ENCODE data around the gene ATG16L2.

ATG16L2 gene

GRCh38 chr11:72793425-72794367 is 20.5 kb upstream of the ATG16L2 start, which contains the start of gene STARD10:
STARD10 (minus strand) TSS chr11:72794047; CDS start chr11:72781181, 12,866 bp downstream.
- no peaks in the 10 kb centered on the region for H3K27me3 ChIP-seq (ENCODE audit: control insufficient read depth in 1 of 2, insufficient read depth in 1 of 2, low read length in 2 of 2)
- H3K79me1 ChIP-seq (replicated peaks; ENCODE audit: low read length, poor library complexity, severe bottlenecking) = no peaks in the 10 kb centered on the region
- peak; percentile 95 for DNase-seq
- peak within 1 kb of the TSS in 1 of 2 experiments; percentile 92 for H3K4ac ChIP-seq (ENCODE audit: low read depth in 1 of 2, low read length in 2 of 2)
- peak within 1 kb of the TSS in 1 of 2 experiments; percentile 83 for H3K23ac ChIP-seq (ENCODE audit: low read length in 2 of 2)
- no peak within 1 kb of the TSS for H2BK15ac ChIP-seq (ENCODE audit: low read depth, poor library complexity, severe bottlenecking)
- H3K9me3 ChIP-seq (ENCODE audit: control insufficient read depth, low read length) = no peaks in the 10 kb centered on the region
- peak within 1 kb of the TSS; percentile 89 for H2AFZ ChIP-seq (ENCODE audit: low read depth, low read length)
- peak within 1 kb of the TSS; percentile 93 for H3K18ac ChIP-seq (ENCODE audit: low read depth in 1 of 2, low read length in 2 of 2)
- no peaks in the 10 kb centered on the region for H3K36me3 ChIP-seq (ENCODE audit: control insufficient read depth in 1 of 2, insufficient read depth in 2 of 2, low read depth in 1 of 2, low read length in 2 of 2)
- H2AK5ac ChIP-seq (ENCODE audit: low read length, severe bottlenecking) = peak within 1 kb of the TSS; percentile 76
- peak within 1 kb of the TSS; percentile 65 for H3K4me2 ChIP-seq (ENCODE audit: low read length, poor library complexity, severe bottlenecking)
- H3K27ac ChIP-seq (ENCODE audit: low read length, poor library complexity, severe bottlenecking) = peak within 1 kb of the TSS; percentile 89
- peak within 1 kb of the TSS in 1 of 2 experiments; percentile 89 for H3K14ac ChIP-seq (ENCODE audit: low read length in 2 of 2)
- peak within 1 kb of the TSS; percentile 86 for H3K9ac ChIP-seq (ENCODE audit: low read length)
- 2% methylated on average over 55 of the region's 55 CpGs for WGBS
- H4K91ac ChIP-seq (ENCODE audit: low read length) = peak within 1 kb of the TSS; percentile 77
- peaks cover 22% of the 10 kb centered on the region for H3K4me1 ChIP-seq (ENCODE audit: control insufficient read depth, insufficient read depth, low read depth, low read length)
- peak within 1 kb of the TSS; percentile 94 for H4K8ac ChIP-seq (ENCODE audit: low read length)
- peak within 1 kb of the TSS; percentile 92 for H2BK5ac ChIP-seq (ENCODE audit: low read depth, low read length, poor library complexity, severe bottlenecking)
- peak within 1 kb of the TSS; percentile 54 for H2BK120ac ChIP-seq (ENCODE audit: low read depth, low read length)
- H2BK12ac ChIP-seq (ENCODE audit: low read length in 2 of 2) = peak within 1 kb of the TSS; percentile 29 to 95
- peak within 1 kb of the TSS; percentile 78 to 87 for H3K4me3 ChIP-seq (ENCODE audit: insufficient read depth in 1 of 2, low read depth in 1 of 2, low read length in 2 of 2)

- no peak for DNase-seq
- Histone ChIP-seq H3K9me3 (ENCODE audit: control insufficient read depth, low read length) (no peaks in the 10 kb centered on the region), H3K27ac (ENCODE audit: low read length, poor library complexity, severe bottlenecking) (no peak overlapping the region), H2AK5ac (ENCODE audit: low read length, severe bottlenecking) (peak overlapping the region; percentile 21), H4K8ac (ENCODE audit: low read length) (peak overlapping the region; percentile 14), H3K9ac (ENCODE audit: low read length) (no peak overlapping the region), H3K18ac (ENCODE audit: low read depth in 1 of 2, low read length in 2 of 2) (no peak overlapping the region), H2BK5ac (ENCODE audit: low read depth, low read length, poor library complexity, severe bottlenecking) (no peak overlapping the region), H3K4me2 (ENCODE audit: low read length, poor library complexity, severe bottlenecking) (no peak overlapping the region), H2AFZ (ENCODE audit: low read depth, low read length) (no peak overlapping the region), H3K23ac (ENCODE audit: low read length in 2 of 2) (no peak overlapping the region), H3K27me3 (ENCODE audit: control insufficient read depth in 1 of 2, insufficient read depth in 1 of 2, low read length in 2 of 2) (no peaks in the 10 kb centered on the region), H3K79me1 (replicated peaks; ENCODE audit: low read length, poor library complexity, severe bottlenecking) (no peaks in the 10 kb centered on the region), H2BK15ac (ENCODE audit: low read depth, poor library complexity, severe bottlenecking) (peak overlapping the region; percentile 4), H3K36me3 (ENCODE audit: control insufficient read depth in 1 of 2, insufficient read depth in 2 of 2, low read depth in 1 of 2, low read length in 2 of 2) (no peaks in the 10 kb centered on the region), H3K4me1 (ENCODE audit: control insufficient read depth, insufficient read depth, low read depth, low read length) (peaks cover 2% of the 10 kb centered on the region), H2BK120ac (ENCODE audit: low read depth, low read length) (no peak overlapping the region), H3K4me3 (ENCODE audit: insufficient read depth in 1 of 2, low read depth in 1 of 2, low read length in 2 of 2) (no peak overlapping the region), H4K91ac (ENCODE audit: low read length) (no peak overlapping the region), H2BK12ac (ENCODE audit: low read length in 2 of 2) (no peak overlapping the region), H3K4ac (ENCODE audit: low read depth in 1 of 2, low read length in 2 of 2) (no peak overlapping the region), H3K14ac (ENCODE audit: low read length in 2 of 2) (no peak overlapping the region)
- 56% methylated on average over 2 of the region's 4 CpGs for WGBS
Observed at GRCh38 chr11:72798361-72798760, 15.8 kb upstream of the ATG16L2 start.

GRCh38 chr11:72799441-72799840 is 14.8 kb upstream of the ATG16L2 start:
- WGBS = 89% methylated on average over 4 of the region's 4 CpGs
- H3K9ac ChIP-seq (ENCODE audit: low read length) = no peak overlapping the region
- no peak overlapping the region for H3K23ac ChIP-seq (ENCODE audit: low read length in 2 of 2)
- no peak overlapping the region for H4K91ac ChIP-seq (ENCODE audit: low read length)
- no peaks in the 10 kb centered on the region for H3K27me3 ChIP-seq (ENCODE audit: control insufficient read depth in 1 of 2, insufficient read depth in 1 of 2, low read length in 2 of 2)
- H3K14ac ChIP-seq (ENCODE audit: low read length in 2 of 2) = no peak overlapping the region
- no peak overlapping the region for H2BK15ac ChIP-seq (ENCODE audit: low read depth, poor library complexity, severe bottlenecking)
- H3K27ac ChIP-seq (ENCODE audit: low read length, poor library complexity, severe bottlenecking) = no peak overlapping the region
- H3K36me3 ChIP-seq (ENCODE audit: control insufficient read depth in 1 of 2, insufficient read depth in 2 of 2, low read depth in 1 of 2, low read length in 2 of 2) = no peaks in the 10 kb centered on the region
- no peak overlapping the region for H2BK120ac ChIP-seq (ENCODE audit: low read depth, low read length)
- H3K18ac ChIP-seq (ENCODE audit: low read depth in 1 of 2, low read length in 2 of 2) = no peak overlapping the region
- no peak overlapping the region for H3K4me3 ChIP-seq (ENCODE audit: insufficient read depth in 1 of 2, low read depth in 1 of 2, low read length in 2 of 2)
- H2BK12ac ChIP-seq (ENCODE audit: low read length in 2 of 2) = no peak overlapping the region
- no peaks in the 10 kb centered on the region for H3K79me1 ChIP-seq (replicated peaks; ENCODE audit: low read length, poor library complexity, severe bottlenecking)
- no peaks in the 10 kb centered on the region for H3K9me3 ChIP-seq (ENCODE audit: control insufficient read depth, low read length)
- no peak for DNase-seq
- H3K4me2 ChIP-seq (ENCODE audit: low read length, poor library complexity, severe bottlenecking) = no peak overlapping the region
- H3K4ac ChIP-seq (ENCODE audit: low read depth in 1 of 2, low read length in 2 of 2) = no peak overlapping the region
- H4K8ac ChIP-seq (ENCODE audit: low read length) = no peak overlapping the region
- no peak overlapping the region for H2BK5ac ChIP-seq (ENCODE audit: low read depth, low read length, poor library complexity, severe bottlenecking)
- H3K4me1 ChIP-seq (ENCODE audit: control insufficient read depth, insufficient read depth, low read depth, low read length) = no peaks in the 10 kb centered on the region
- H2AFZ ChIP-seq (ENCODE audit: low read depth, low read length) = no peak overlapping the region
- no peak overlapping the region for H2AK5ac ChIP-seq (ENCODE audit: low read length, severe bottlenecking)

- Histone ChIP-seq H3K9me3 (ENCODE audit: control insufficient read depth, low read length) (no peaks in the 10 kb centered on the region), H3K4me2 (ENCODE audit: low read length, poor library complexity, severe bottlenecking) (no peak overlapping the region), H2AK5ac (ENCODE audit: low read length, severe bottlenecking) (no peak overlapping the region), H4K8ac (ENCODE audit: low read length) (no peak overlapping the region), H3K36me3 (ENCODE audit: control insufficient read depth in 1 of 2, insufficient read depth in 2 of 2, low read depth in 1 of 2, low read length in 2 of 2) (no peaks in the 10 kb centered on the region), H3K27ac (ENCODE audit: low read length, poor library complexity, severe bottlenecking) (no peak overlapping the region), H2AFZ (ENCODE audit: low read depth, low read length) (no peak overlapping the region), H3K9ac (ENCODE audit: low read length) (no peak overlapping the region), H3K27me3 (ENCODE audit: control insufficient read depth in 1 of 2, insufficient read depth in 1 of 2, low read length in 2 of 2) (no peaks in the 10 kb centered on the region), H3K4me1 (ENCODE audit: control insufficient read depth, insufficient read depth, low read depth, low read length) (no peaks in the 10 kb centered on the region), H3K79me1 (replicated peaks; ENCODE audit: low read length, poor library complexity, severe bottlenecking) (no peaks in the 10 kb centered on the region), H4K91ac (ENCODE audit: low read length) (no peak overlapping the region), H3K4me3 (ENCODE audit: insufficient read depth in 1 of 2, low read depth in 1 of 2, low read length in 2 of 2) (no peak overlapping the region), H3K4ac (ENCODE audit: low read depth in 1 of 2, low read length in 2 of 2) (no peak overlapping the region), H2BK15ac (ENCODE audit: low read depth, poor library complexity, severe bottlenecking) (no peak overlapping the region), H3K18ac (ENCODE audit: low read depth in 1 of 2, low read length in 2 of 2) (no peak overlapping the region), H2BK5ac (ENCODE audit: low read depth, low read length, poor library complexity, severe bottlenecking) (no peak overlapping the region), H3K23ac (ENCODE audit: low read length in 2 of 2) (no peak overlapping the region), H3K14ac (ENCODE audit: low read length in 2 of 2) (no peak overlapping the region), H2BK12ac (ENCODE audit: low read length in 2 of 2) (no peak overlapping the region), H2BK120ac (ENCODE audit: low read depth, low read length) (no peak overlapping the region)
- WGBS = 83% methylated on average over 4 of the region's 6 CpGs
- DNase-seq = no peak
Observed at GRCh38 chr11:72802822-72803221, 11.4 kb upstream of the ATG16L2 start.

Data from mesenchymal stem cell (in vitro differentiated cells and primary cell).